ENCODE results near the gene B4GALT6. TPM values are rescaled to one million over a fixed set of nuclear protein-coding genes. Genes with fewer than 3 reads are reported as not detected.

The B4GALT6 gene
- polyA plus RNA-seq, 2 donors = 1.2 to 2.4 TPM

DNA sequence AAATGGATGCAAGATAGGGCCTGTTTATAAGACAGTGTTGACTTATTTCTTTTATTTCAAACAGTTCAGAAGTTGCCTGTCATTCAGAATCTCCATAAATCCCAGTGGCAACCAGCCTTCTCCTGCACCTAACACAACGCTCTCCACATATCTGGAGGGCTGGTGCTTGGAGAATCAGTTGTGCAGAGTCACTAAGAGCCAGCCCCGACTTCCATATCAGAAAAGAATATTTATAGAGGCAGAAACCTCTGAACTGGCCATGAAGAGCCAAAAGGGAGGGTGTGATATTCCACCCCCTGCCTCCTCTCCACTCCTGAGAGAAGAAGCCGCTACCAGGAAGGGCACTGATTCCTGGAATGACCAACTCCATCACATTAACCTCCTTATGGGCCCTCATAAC is 34.0 kb upstream of the B4GALT6 start:
- Histone ChIP-seq H3K4me1 (ENCODE audit: control insufficient read depth in 2 of 2, insufficient read depth in 2 of 2, low read length in 1 of 2) (no peaks in the 10 kb centered on the region), H3K27me3 (ENCODE audit: control insufficient read depth in 1 of 2, insufficient read depth in 2 of 2, low read length in 2 of 2) (no peaks in the 10 kb centered on the region), H3K9me3 (ENCODE audit: control insufficient read depth in 2 of 2, insufficient read depth in 1 of 2, low read depth in 1 of 2, low read length in 1 of 2) (peaks cover 0 to 6% of the 10 kb centered on the region in 2 donors), H3K27ac (ENCODE audit: low read depth in 2 of 2, low read length in 1 of 2) (no peak overlapping the region), H3K36me3 (ENCODE audit: control insufficient read depth in 2 of 2, insufficient read depth in 2 of 2, low read length in 1 of 2) (no peaks in the 10 kb centered on the region), H3K4me3 (ENCODE audit: low read depth in 1 of 2, low read length in 2 of 2) (no peak overlapping the region)
- 83 to 87% methylated on average over 3 of the region's 3 CpGs for WGBS, 2 donors

DNA sequence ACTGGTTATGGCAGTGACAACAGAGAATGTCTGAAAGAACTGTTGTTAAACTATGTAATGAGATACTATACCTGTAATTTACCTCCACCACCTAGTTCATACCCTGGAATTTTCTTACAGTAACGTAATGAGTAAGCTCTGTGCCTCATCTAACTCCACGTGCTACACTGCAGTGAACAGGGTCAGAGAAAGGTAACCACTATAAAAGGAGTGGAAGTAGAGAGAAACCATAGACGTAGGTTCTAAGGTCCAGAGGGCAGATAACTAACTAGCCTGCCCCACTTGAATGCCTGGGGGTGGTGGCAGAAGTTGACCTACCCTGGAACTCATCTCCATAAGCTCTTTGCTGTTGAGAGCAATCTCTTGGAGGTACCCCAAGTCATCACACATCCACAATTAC is 32.0 kb upstream of the B4GALT6 start:
- Histone ChIP-seq H3K36me3 (ENCODE audit: control insufficient read depth in 2 of 2, insufficient read depth in 2 of 2, low read length in 1 of 2) (no peaks in the 10 kb centered on the region), H3K27ac (ENCODE audit: low read depth in 2 of 2, low read length in 1 of 2) (no peak overlapping the region), H3K9me3 (ENCODE audit: control insufficient read depth in 2 of 2, insufficient read depth in 1 of 2, low read depth in 1 of 2, low read length in 1 of 2) (peaks cover 0 to 6% of the 10 kb centered on the region in 2 donors), H3K4me1 (ENCODE audit: control insufficient read depth in 2 of 2, insufficient read depth in 2 of 2, low read length in 1 of 2) (no peaks in the 10 kb centered on the region), H3K4me3 (ENCODE audit: low read depth in 1 of 2, low read length in 2 of 2) (no peak overlapping the region), H3K27me3 (ENCODE audit: control insufficient read depth in 1 of 2, insufficient read depth in 2 of 2, low read length in 2 of 2) (no peaks in the 10 kb centered on the region)
- WGBS, 2 donors = 69% methylated on average over 3 of the region's 3 CpGs

DNA sequence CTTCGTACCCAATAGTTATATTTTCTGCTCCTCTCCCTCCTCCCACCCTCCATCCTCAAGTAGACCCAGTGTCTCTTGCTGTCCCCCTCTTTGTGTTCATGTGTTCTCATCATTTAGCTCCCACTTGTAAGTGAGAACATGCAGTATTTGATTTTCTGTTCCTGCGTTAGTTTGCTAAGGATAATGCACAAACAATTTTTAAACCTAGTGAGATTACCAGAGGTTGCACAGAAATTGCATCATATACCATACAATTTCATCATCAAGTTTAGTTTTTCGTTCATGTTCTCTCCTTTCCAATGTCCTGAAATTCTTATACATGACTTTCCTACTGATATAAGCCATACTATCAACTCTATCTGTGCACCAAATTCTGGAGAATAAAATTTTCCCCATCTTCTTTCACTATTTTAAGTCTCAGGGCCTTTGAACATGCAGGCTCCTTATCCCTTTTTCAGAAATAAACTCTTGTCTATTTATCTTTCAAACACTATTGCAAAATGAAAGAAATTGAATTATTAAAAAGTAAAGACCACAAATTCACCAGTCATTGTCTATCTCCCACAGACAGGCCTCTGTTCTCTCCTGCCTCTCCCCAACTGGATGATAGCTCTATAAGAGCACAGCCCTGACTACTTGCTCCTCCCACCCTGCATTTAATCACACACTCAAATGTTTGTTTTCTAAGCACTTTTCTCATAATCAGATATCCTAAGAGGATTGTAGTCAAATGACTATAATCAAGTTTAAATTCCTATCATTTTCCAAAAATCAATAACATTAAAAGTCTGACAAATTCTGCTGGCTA is 27.2 kb upstream of the B4GALT6 start:
- H3K4me3 ChIP-seq (ENCODE audit: low read depth in 1 of 2, low read length in 2 of 2) = no peak overlapping the region
- peaks cover 0 to 2% of the 10 kb centered on the region in 2 donors for H3K4me1 ChIP-seq (ENCODE audit: control insufficient read depth in 2 of 2, insufficient read depth in 2 of 2, low read length in 1 of 2)
- H3K9me3 ChIP-seq (ENCODE audit: control insufficient read depth in 2 of 2, insufficient read depth in 1 of 2, low read depth in 1 of 2, low read length in 1 of 2) = no peaks in the 10 kb centered on the region
- H3K27me3 ChIP-seq (ENCODE audit: control insufficient read depth in 1 of 2, insufficient read depth in 2 of 2, low read length in 2 of 2) = no peaks in the 10 kb centered on the region
- no peak overlapping the region for H3K27ac ChIP-seq (ENCODE audit: low read depth in 2 of 2, low read length in 1 of 2)
- no peaks in the 10 kb centered on the region for H3K36me3 ChIP-seq (ENCODE audit: control insufficient read depth in 2 of 2, insufficient read depth in 2 of 2, low read length in 1 of 2)
- WGBS, 2 donors = 73 to 77% methylated on average over 3 of the region's 3 CpGs

DNA sequence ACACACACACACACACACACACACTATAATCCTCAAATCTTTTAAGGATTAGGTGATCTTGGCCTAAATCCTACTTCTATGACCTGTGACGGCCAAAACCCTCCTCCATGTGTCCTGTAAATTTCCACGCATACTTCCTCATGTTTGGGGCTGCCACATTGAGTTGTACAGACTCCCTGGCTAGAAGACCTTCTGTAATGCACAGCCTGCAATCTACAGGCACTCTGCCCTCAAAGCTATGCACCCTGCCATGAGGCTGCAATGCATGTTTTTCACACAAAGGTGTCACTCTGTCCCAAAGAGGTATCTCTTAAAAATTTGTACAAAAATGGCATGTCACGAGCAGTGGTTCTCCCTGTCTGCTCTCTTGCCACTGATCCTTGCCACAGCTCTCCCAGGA is 26.4 kb upstream of the B4GALT6 start:
- H3K4me1 ChIP-seq (ENCODE audit: control insufficient read depth in 2 of 2, insufficient read depth in 2 of 2, low read length in 1 of 2) = peaks cover 0 to 2% of the 10 kb centered on the region in 2 donors
- H3K36me3 ChIP-seq (ENCODE audit: control insufficient read depth in 2 of 2, insufficient read depth in 2 of 2, low read length in 1 of 2) = no peaks in the 10 kb centered on the region
- no peaks in the 10 kb centered on the region for H3K27me3 ChIP-seq (ENCODE audit: control insufficient read depth in 1 of 2, insufficient read depth in 2 of 2, low read length in 2 of 2)
- WGBS, 2 donors = 50 to 57% methylated on average over 3 of the region's 3 CpGs
- no peaks in the 10 kb centered on the region for H3K9me3 ChIP-seq (ENCODE audit: control insufficient read depth in 2 of 2, insufficient read depth in 1 of 2, low read depth in 1 of 2, low read length in 1 of 2)
- no peak overlapping the region for H3K4me3 ChIP-seq (ENCODE audit: low read depth in 1 of 2, low read length in 2 of 2)
- H3K27ac ChIP-seq (ENCODE audit: low read depth in 2 of 2, low read length in 1 of 2) = peak overlapping the region; percentile 30 to 44

DNA sequence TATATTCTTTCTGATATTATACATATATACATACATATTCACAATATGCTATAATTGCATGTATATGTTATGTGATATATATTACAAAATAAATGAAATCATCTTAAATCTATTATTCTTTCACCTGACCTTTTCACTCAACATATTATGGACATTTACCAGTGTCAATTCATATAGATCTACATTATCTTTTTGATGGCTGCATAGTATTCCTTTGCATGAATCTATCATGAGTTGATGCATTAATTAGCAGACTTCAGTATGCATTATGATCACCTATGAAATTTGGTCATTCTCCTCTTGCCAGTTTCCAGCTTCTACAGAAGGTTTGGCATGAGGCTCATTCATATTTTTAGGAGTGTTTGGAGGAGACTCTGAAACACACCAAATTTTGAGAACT is 23.4 kb upstream of the B4GALT6 start:
- Histone ChIP-seq H3K4me3 (ENCODE audit: low read depth in 1 of 2, low read length in 2 of 2) (no peak overlapping the region), H3K9me3 (ENCODE audit: control insufficient read depth in 2 of 2, insufficient read depth in 1 of 2, low read depth in 1 of 2, low read length in 1 of 2) (no peaks in the 10 kb centered on the region)

DNA sequence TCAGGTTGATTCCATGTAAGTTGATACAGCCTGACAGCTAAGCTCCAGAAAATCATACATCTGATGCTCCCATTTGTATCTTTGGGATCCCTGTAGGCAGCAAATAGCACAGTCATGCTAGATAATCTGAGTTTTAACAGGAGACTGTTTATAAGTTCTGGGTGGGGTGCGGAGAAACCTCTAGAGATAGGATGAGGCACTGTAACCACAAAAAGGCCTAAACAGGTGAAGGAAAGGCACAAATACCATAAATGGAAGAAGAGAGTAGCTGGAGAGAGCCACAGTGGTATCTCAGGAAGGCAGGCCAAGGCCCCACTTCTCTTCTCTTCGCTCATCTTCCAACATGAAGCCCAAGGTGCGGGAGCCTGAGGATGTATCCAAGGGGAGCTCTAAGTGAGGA is 18.1 kb upstream of the B4GALT6 start:
- 96 to 97% methylated on average over 3 of the region's 3 CpGs for WGBS, 2 donors

More for the DNA sequence above, 23.4 kb upstream of the B4GALT6 start:
- Histone ChIP-seq H3K4me1 (ENCODE audit: control insufficient read depth in 2 of 2, insufficient read depth in 2 of 2, low read length in 1 of 2) (peaks cover 0 to 2% of the 10 kb centered on the region in 2 donors), H3K27me3 (ENCODE audit: control insufficient read depth in 1 of 2, insufficient read depth in 2 of 2, low read length in 2 of 2) (no peaks in the 10 kb centered on the region), H3K36me3 (ENCODE audit: control insufficient read depth in 2 of 2, insufficient read depth in 2 of 2, low read length in 1 of 2) (no peaks in the 10 kb centered on the region), H3K27ac (ENCODE audit: low read depth in 2 of 2, low read length in 1 of 2) (no peak overlapping the region)

DNA sequence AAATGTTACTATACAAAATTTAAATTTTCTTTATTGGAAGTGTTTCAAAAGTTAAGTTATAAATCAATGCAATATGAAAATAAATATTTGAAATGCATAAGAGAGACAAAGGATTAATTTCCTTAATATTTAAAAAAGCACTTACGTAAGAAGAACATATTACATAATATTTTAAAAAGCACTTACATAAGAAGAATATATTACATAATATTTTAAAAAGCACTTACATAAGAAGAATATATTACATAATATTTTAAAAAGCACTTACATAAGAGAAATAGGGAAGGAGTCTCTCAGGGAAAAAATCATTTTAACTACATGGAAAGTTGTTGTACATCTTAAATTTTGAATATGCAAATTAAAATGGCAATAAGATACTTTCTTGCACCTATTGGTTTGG is 17.4 kb upstream of the B4GALT6 start:
- Histone ChIP-seq H3K36me3 (ENCODE audit: control insufficient read depth in 2 of 2, insufficient read depth in 2 of 2, low read length in 1 of 2) (no peaks in the 10 kb centered on the region), H3K4me3 (ENCODE audit: low read depth in 1 of 2, low read length in 2 of 2) (no peak overlapping the region), H3K27me3 (ENCODE audit: control insufficient read depth in 1 of 2, insufficient read depth in 2 of 2, low read length in 2 of 2) (no peaks in the 10 kb centered on the region), H3K27ac (ENCODE audit: low read depth in 2 of 2, low read length in 1 of 2) (no peak overlapping the region), H3K9me3 (ENCODE audit: control insufficient read depth in 2 of 2, insufficient read depth in 1 of 2, low read depth in 1 of 2, low read length in 1 of 2) (peaks cover 0 to 2% of the 10 kb centered on the region in 2 donors), H3K4me1 (ENCODE audit: control insufficient read depth in 2 of 2, insufficient read depth in 2 of 2, low read length in 1 of 2) (no peaks in the 10 kb centered on the region)
- 71 to 75% methylated on average over 1 of the region's 1 CpG for WGBS, 2 donors

More for the DNA sequence above, 18.1 kb upstream of the B4GALT6 start:
- H3K27ac ChIP-seq (ENCODE audit: low read depth in 2 of 2, low read length in 1 of 2) = no peak overlapping the region
- H3K4me1 ChIP-seq (ENCODE audit: control insufficient read depth in 2 of 2, insufficient read depth in 2 of 2, low read length in 1 of 2) = no peaks in the 10 kb centered on the region
- H3K9me3 ChIP-seq (ENCODE audit: control insufficient read depth in 2 of 2, insufficient read depth in 1 of 2, low read depth in 1 of 2, low read length in 1 of 2) = peaks cover 0 to 2% of the 10 kb centered on the region in 2 donors
- no peak overlapping the region for H3K4me3 ChIP-seq (ENCODE audit: low read depth in 1 of 2, low read length in 2 of 2)
- no peaks in the 10 kb centered on the region for H3K36me3 ChIP-seq (ENCODE audit: control insufficient read depth in 2 of 2, insufficient read depth in 2 of 2, low read length in 1 of 2)
- H3K27me3 ChIP-seq (ENCODE audit: control insufficient read depth in 1 of 2, insufficient read depth in 2 of 2, low read length in 2 of 2) = no peaks in the 10 kb centered on the region

DNA sequence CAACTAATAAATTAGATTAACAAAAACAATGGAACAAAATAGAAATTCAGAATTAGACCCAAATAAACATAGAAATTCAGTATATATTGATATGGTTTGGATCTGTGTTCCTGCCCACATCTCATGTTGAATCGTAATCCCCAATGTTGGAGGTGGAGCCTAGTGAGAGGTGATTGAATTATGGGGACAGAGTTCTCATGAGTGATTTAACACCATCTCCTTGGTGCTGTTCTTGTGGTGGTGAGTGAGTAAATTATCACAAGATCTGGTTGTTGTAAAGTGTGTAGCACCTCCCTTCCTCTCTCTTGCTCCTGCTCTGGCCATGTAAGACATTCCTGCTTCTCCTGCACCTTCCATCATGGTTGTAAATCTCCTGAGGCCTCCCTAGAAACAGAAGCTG is 16.6 kb upstream of the B4GALT6 start:
- Histone ChIP-seq H3K27ac (ENCODE audit: low read depth in 2 of 2, low read length in 1 of 2) (no peak overlapping the region), H3K27me3 (ENCODE audit: control insufficient read depth in 1 of 2, insufficient read depth in 2 of 2, low read length in 2 of 2) (no peaks in the 10 kb centered on the region), H3K36me3 (ENCODE audit: control insufficient read depth in 2 of 2, insufficient read depth in 2 of 2, low read length in 1 of 2) (no peaks in the 10 kb centered on the region), H3K4me1 (ENCODE audit: control insufficient read depth in 2 of 2, insufficient read depth in 2 of 2, low read length in 1 of 2) (no peaks in the 10 kb centered on the region), H3K4me3 (ENCODE audit: low read depth in 1 of 2, low read length in 2 of 2) (no peak overlapping the region), H3K9me3 (ENCODE audit: control insufficient read depth in 2 of 2, insufficient read depth in 1 of 2, low read depth in 1 of 2, low read length in 1 of 2) (peaks cover 0 to 2% of the 10 kb centered on the region in 2 donors)
- WGBS, 2 donors = 86 to 95% methylated on average over 1 of the region's 1 CpG

DNA sequence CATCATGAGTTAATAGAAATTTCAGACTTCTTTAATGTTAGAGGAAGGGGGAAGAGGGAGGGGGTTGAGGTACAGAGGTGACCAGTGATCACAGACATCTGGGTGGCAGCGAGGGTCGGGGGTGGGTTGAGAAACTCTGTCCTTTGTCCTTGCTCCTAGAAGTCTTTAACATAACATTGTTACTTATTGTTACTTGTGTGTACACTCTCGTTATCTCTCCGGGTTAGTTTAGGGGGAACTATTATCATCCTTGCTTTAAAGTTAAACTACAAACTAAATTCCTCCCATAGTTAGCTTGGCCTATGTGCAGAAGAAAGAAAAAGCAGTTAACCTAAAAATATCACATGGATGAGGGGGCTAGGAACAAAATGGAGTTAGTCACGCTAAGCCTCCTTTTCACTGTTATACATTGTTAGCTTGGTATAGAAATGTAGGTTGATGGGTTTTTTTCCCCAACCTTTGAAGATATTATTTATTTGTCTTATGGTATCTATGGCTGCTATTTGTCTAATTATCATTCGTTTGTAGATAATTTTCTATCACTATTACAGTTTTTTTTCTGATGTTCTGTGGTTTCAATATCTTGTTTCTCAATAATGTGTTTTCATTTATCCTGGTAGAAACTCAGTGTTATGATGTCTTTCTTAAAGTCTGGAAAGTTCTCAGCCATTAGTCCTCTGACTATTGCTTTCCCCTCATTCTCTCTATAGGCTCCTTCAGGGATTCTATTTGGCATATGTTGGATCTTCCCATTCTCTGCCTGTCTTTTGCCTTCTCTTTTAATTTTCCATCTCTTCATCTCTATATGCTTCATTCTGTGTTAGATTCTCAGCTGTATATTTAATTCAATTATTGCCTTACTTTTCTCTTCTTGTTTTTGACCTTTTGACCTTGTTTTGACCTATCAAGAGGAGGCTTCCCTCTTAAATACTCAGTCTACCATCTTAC is 13.2 kb upstream of the B4GALT6 start:
- Histone ChIP-seq H3K27me3 (ENCODE audit: control insufficient read depth in 1 of 2, insufficient read depth in 2 of 2, low read length in 2 of 2) (no peaks in the 10 kb centered on the region), H3K4me3 (ENCODE audit: low read depth in 1 of 2, low read length in 2 of 2) (no peak overlapping the region), H3K9me3 (ENCODE audit: control insufficient read depth in 2 of 2, insufficient read depth in 1 of 2, low read depth in 1 of 2, low read length in 1 of 2) (peaks cover 0 to 2% of the 10 kb centered on the region in 2 donors), H3K36me3 (ENCODE audit: control insufficient read depth in 2 of 2, insufficient read depth in 2 of 2, low read length in 1 of 2) (no peaks in the 10 kb centered on the region), H3K4me1 (ENCODE audit: control insufficient read depth in 2 of 2, insufficient read depth in 2 of 2, low read length in 1 of 2) (no peaks in the 10 kb centered on the region), H3K27ac (ENCODE audit: low read depth in 2 of 2, low read length in 1 of 2) (no peak overlapping the region)
- WGBS, 2 donors = 63 to 70% methylated on average over 6 of the region's 6 CpGs
